GM23338 (cell line): Measurements from ENCODE around the gene NHLRC4. TPM values are rescaled to one million over a fixed set of nuclear protein-coding genes. Genes with fewer than 3 reads are reported as not detected.

Experiments
- ATAC-seq: fragments of 200-7000 bp; cut with Tn5 transposase; 3 replicates; pipeline ENCODE4 v1.9.1; 2020
- DNase-seq: peaks from one replicate; pipeline ENCODE4 v3.0.0-alpha.2; 2015; ENCODE audit warnings: low spot score
- H2AFZ ChIP-seq: fragments of 200-600 bp; sonication (generic); 2 replicates; pipeline ENCODE4 v1.8.0; 2016; ENCODE audit warnings: antibody characterized with exemption, mild to moderate bottlenecking, moderate library complexity
- H3F3A ChIP-seq: fragments of 200-600 bp; sonication (generic); replicated peaks from 2 replicates; pipeline ENCODE4 v1.8.0; 2017; ENCODE audit warnings: antibody characterized with exemption, mixed run types, low read depth
- H3K27ac ChIP-seq: fragments of 200-600 bp; sonication (generic); 2 replicates; pipeline ENCODE4 v1.6.1; 2016; ENCODE audit warnings: low read depth
- H3K27me3 ChIP-seq: fragments of 200-600 bp; sonication (generic); 2 replicates; pipeline ENCODE4 v1.8.0; 2016; ENCODE audit warnings: mild to moderate bottlenecking, mixed run types, moderate library complexity; ENCODE audit not compliant: insufficient read depth
- H3K36me3 ChIP-seq: fragments of 200-600 bp; sonication (generic); 2 replicates; pipeline ENCODE4 v1.8.0; 2016; ENCODE audit warnings: mild to moderate bottlenecking; ENCODE audit not compliant: insufficient read depth
- H3K4me1 ChIP-seq: fragments of 200-600 bp; sonication (generic); 2 replicates; pipeline ENCODE4 v1.8.0; 2016; ENCODE audit warnings: mild to moderate bottlenecking, moderate library complexity; ENCODE audit not compliant: insufficient read depth
- H3K4me2 ChIP-seq: fragments of 200-600 bp; sonication (generic); 2 replicates; pipeline ENCODE4 v1.7.1; 2017; ENCODE audit warnings: mixed run types
- H3K4me3 ChIP-seq: fragments of 200-600 bp; sonication (generic); 2 replicates; pipeline ENCODE4 v1.6.1; 2016; ENCODE audit warnings: mixed run types
- H3K79me2 ChIP-seq: fragments of 200-600 bp; sonication (generic); replicated peaks from 2 replicates; pipeline ENCODE4 v1.8.0; 2017; ENCODE audit warnings: mild to moderate bottlenecking; ENCODE audit not compliant: insufficient read depth
- H3K9me2 ChIP-seq: fragments of 200-600 bp; sonication (generic); 2 replicates; pipeline ENCODE4 v1.8.0; 2017; ENCODE audit not compliant: insufficient read depth
- H4K20me1 ChIP-seq: fragments of 200-600 bp; sonication (generic); replicated peaks from 2 replicates; pipeline ENCODE4 v1.8.0; 2017; ENCODE audit warnings: mild to moderate bottlenecking; ENCODE audit not compliant: insufficient read depth
- H3K27ac Mint-ChIP-seq: 2 replicates; pipeline ENCODE4 v1.8.0; 2020; ENCODE audit warnings: inconsistent platforms, mild to moderate bottlenecking, moderate library complexity, mixed read lengths
- H3K27me3 Mint-ChIP-seq: 3 replicates; pipeline ENCODE4 v1.8.0; 2022; ENCODE audit warnings: low read depth, mild to moderate bottlenecking, moderate library complexity, mixed read lengths, inconsistent platforms; ENCODE audit not compliant: insufficient read depth, poor library complexity
- H3K36me3 Mint-ChIP-seq: 3 replicates; pipeline ENCODE4 v1.8.0; 2021; ENCODE audit warnings: low read depth, mild to moderate bottlenecking, inconsistent platforms, moderate library complexity, mixed read lengths
- H3K4me1 Mint-ChIP-seq: 3 replicates; pipeline ENCODE4 v1.8.0; 2020; ENCODE audit warnings: mild to moderate bottlenecking, inconsistent platforms, mixed read lengths
- H3K4me3 Mint-ChIP-seq: 3 replicates; pipeline ENCODE4 v1.8.0; 2021; ENCODE audit warnings: moderate library complexity, mild to moderate bottlenecking, inconsistent platforms, mixed read lengths
- H3K9me3 Mint-ChIP-seq: 3 replicates; pipeline ENCODE4 v1.8.0; 2020; ENCODE audit warnings: moderate library complexity, mild to moderate bottlenecking, inconsistent platforms, mixed read lengths
- ETS1 ChIP-seq: IDR thresholded peaks from 2 replicates; pipeline ENCODE4 v1.6.1; 2016; ENCODE audit warnings: antibody characterized with exemption
- EZH2 ChIP-seq: fragments of 200-600 bp; sonication (generic); IDR thresholded peaks from one replicate; pipeline ENCODE4 v1.8.0; 2017; ENCODE audit warnings: antibody characterized with exemption, mild to moderate bottlenecking, low read depth; ENCODE audit not compliant: unreplicated experiment
- EZH2phosphoT487 ChIP-seq: fragments of 200-600 bp; sonication (generic); IDR thresholded peaks from one replicate; pipeline ENCODE4 v1.8.1; 2018; ENCODE audit warnings: antibody characterized with exemption; ENCODE audit not compliant: unreplicated experiment
- JUNB ChIP-seq: IDR thresholded peaks from one replicate; pipeline ENCODE4 v1.6.1; 2016; ENCODE audit warnings: antibody characterized with exemption; ENCODE audit not compliant: unreplicated experiment
- NANOG ChIP-seq: IDR thresholded peaks from 2 replicates; pipeline ENCODE4 v1.6.1; 2016; ENCODE audit warnings: antibody characterized with exemption, borderline replicate concordance
- REST ChIP-seq: IDR thresholded peaks from one replicate; pipeline ENCODE4 v1.6.1; 2018; ENCODE audit warnings: antibody characterized with exemption; ENCODE audit not compliant: unreplicated experiment
- ZNF114 ChIP-seq: fragments of 250-450 bp; sonication (Bioruptor Pico); IDR thresholded peaks from 2 replicates; pipeline ENCODE4 v1.5.0; 2020; ENCODE audit warnings: mild to moderate bottlenecking, moderate library complexity
- ZNF331 ChIP-seq: fragments of 250-450 bp; sonication (Bioruptor Pico); IDR thresholded peaks from 2 replicates; pipeline ENCODE4 v1.5.0; 2020; ENCODE audit warnings: low read depth, mild to moderate bottlenecking, moderate library complexity
- ZNF462 ChIP-seq: fragments of 250-450 bp; sonication (Bioruptor Pico); IDR thresholded peaks from 2 replicates; pipeline ENCODE4 v1.5.0; 2020; ENCODE audit warnings: mild to moderate bottlenecking, moderate library complexity
- polyA plus RNA-seq: library from polyadenylated mRNA; unstranded; fragments of >200 nt; fragmentation: Nextera tagmentation; extraction: Ambion mirVana; gene quantifications from 2 replicates; pipeline ENCODE4 v1.2.1, GENCODE V29; 2016
- total RNA-seq: library from RNA; depleted of rRNA; stranded (reverse); fragments of >200 nt; shearing (Covaris generic); gene quantifications from 2 replicates; pipeline ENCODE4 v1.2.3, GENCODE V29; 2014

The NHLRC4 gene
- total and polyA plus RNA-seq, 2 experiments from 2014 or later: 0.47 to 0.80 TPM

- peaks cover 11% of the 10 kb centered on the region for H3K4me1 Mint-ChIP-seq
- Histone ChIP-seq H3K79me2 (peaks cover 38% of the 10 kb centered on the region), H3K4me2 (peak overlapping the region; percentile 88; the same call in 1 of the 2 replicates), H3K4me1 (no peaks in the 10 kb centered on the region), H3F3A (peaks cover 8% of the 10 kb centered on the region; the same call in 1 of the 2 replicates), H3K36me3 (no peaks in the 10 kb centered on the region), H3K27ac (no peak overlapping the region), H3K27me3 (peaks cover 19% of the 10 kb centered on the region), H3K9me2 (no peaks in the 10 kb centered on the region), H4K20me1 (peaks cover 31% of the 10 kb centered on the region), H3K4me3 (peak overlapping the region; percentile 84), H2AFZ (no peak overlapping the region)
- H3K36me3 Mint-ChIP-seq: peaks cover 3% of the 10 kb centered on the region; the same call in 1 of the 3 replicates
- TF ChIP-seq REST (no peak), NANOG (no peak), ETS1 (no peak), EZH2phosphoT487 (no peak), ZNF114 (CRISPR knock-in tag) (no peak)
- peaks cover 25% of the 10 kb centered on the region for H3K27me3 Mint-ChIP-seq
- no peak overlapping the region for H3K27ac Mint-ChIP-seq
- no peak for DNase-seq
- no peak for ATAC-seq
- H3K4me3 Mint-ChIP-seq: peak overlapping the region; percentile 78
- no peaks in the 10 kb centered on the region; the same call in 2 of the 3 replicates for H3K9me3 Mint-ChIP-seq
Observed at GRCh38 chr16:591231-591630, 24.4 kb downstream of the NHLRC4 start.

- Histone ChIP-seq H3K27me3 (peaks cover 12% of the 10 kb centered on the region), H3K4me3 (no peak overlapping the region), H4K20me1 (peaks cover 31% of the 10 kb centered on the region), H3K4me2 (no peak overlapping the region), H3K79me2 (peaks cover 38% of the 10 kb centered on the region), H3K4me1 (no peaks in the 10 kb centered on the region), H2AFZ (no peak overlapping the region), H3F3A (peaks cover 8% of the 10 kb centered on the region; the same call in 1 of the 2 replicates), H3K27ac (no peak overlapping the region), H3K9me2 (no peaks in the 10 kb centered on the region), H3K36me3 (no peaks in the 10 kb centered on the region)
- Mint-ChIP-seq H3K4me1 (peaks cover 11% of the 10 kb centered on the region), H3K9me3 (no peaks in the 10 kb centered on the region; the same call in 2 of the 3 replicates), H3K4me3 (no peak overlapping the region; the same call in 2 of the 3 replicates), H3K27ac (no peak overlapping the region), H3K27me3 (peaks cover 27% of the 10 kb centered on the region), H3K36me3 (peaks cover 8% of the 10 kb centered on the region; the same call in 2 of the 3 replicates)
- DNase-seq (no peak), ATAC-seq (no peak)
- no peak for TF ChIP-seq ZNF462 (CRISPR knock-in tag)
- no peak for TF ChIP-seq ZNF114 (CRISPR knock-in tag)
- TF ChIP-seq EZH2: no peak
- TF ChIP-seq ZNF331 (CRISPR knock-in tag): no peak
- TF ChIP-seq JUNB: no peak
Observed at GRCh38 chr16:591892-592517, 25.2 kb downstream of the NHLRC4 start.
